HepG2 (cell line): ENCODE measurements around the gene TBC1D1.

ENCODE experiments used
- ATF7 ChIP-seq, 2 experiments: fragments of 450-650 bp in 1 of 2; sonication (generic) in 1 of 2; formaldehyde crosslinking in 1 of 2; IDR thresholded peaks; 2 replicates each; pipeline versions ENCODE4 v1.4.0 to v1.6.1; 2016 to 2020; ENCODE audit warnings: antibody characterized with exemption in 1 of 2, mild to moderate bottlenecking in 1 of 2, missing genetic modification reagents in 1 of 2
- CBX5 ChIP-seq: sonication (generic); formaldehyde crosslinking; IDR thresholded peaks from 2 replicates; pipeline ENCODE4 v1.4.0; 2020; ENCODE audit warnings: missing genetic modification reagents, borderline replicate concordance
- GPBP1L1 ChIP-seq: sonication (generic); formaldehyde crosslinking; IDR thresholded peaks from 2 replicates; pipeline ENCODE4 v1.5.0; 2020; ENCODE audit warnings: mild to moderate bottlenecking, missing genetic modification reagents
- MAFG ChIP-seq: sonication (generic); formaldehyde crosslinking; IDR thresholded peaks from 2 replicates; pipeline ENCODE4 v1.5.1; 2020; ENCODE audit warnings: mild to moderate bottlenecking, missing genetic modification reagents
- MBD4 ChIP-seq: IDR thresholded peaks from 2 replicates; pipeline ENCODE4 v1.6.1; 2012; ENCODE audit warnings: low read length, inconsistent platforms, borderline replicate concordance
- NFYB ChIP-seq: sonication (generic); formaldehyde crosslinking; IDR thresholded peaks from 2 replicates; pipeline ENCODE4 v1.4.0; 2020; ENCODE audit warnings: missing genetic modification reagents
- PCBP2 ChIP-seq: fragments of 200-400 bp; formaldehyde crosslinking; optimal IDR thresholded peaks from 2 replicates; pipeline ENCODE3; 2018; ENCODE audit warnings: low read length, low read depth; ENCODE audit not compliant: poor library complexity, severe bottlenecking
- POLR2AphosphoS5 ChIP-seq: IDR thresholded peaks from 2 replicates; pipeline ENCODE4 v1.6.1; 2012; ENCODE audit warnings: low read depth, low read length
- SUZ12 ChIP-seq: fragments of 150-350 bp; IDR thresholded peaks from 2 replicates; pipeline ENCODE4 v1.6.1; 2014; ENCODE audit warnings: low read depth, low read length
- ZNF350 ChIP-seq: sonication (generic); formaldehyde crosslinking; IDR thresholded peaks from 2 replicates; pipeline ENCODE4 v1.4.0; 2020; ENCODE audit warnings: mild to moderate bottlenecking, low read depth, missing genetic modification reagents, borderline replicate concordance
- ZNF446 ChIP-seq: sonication (generic); formaldehyde crosslinking; IDR thresholded peaks from 2 replicates; pipeline ENCODE4 v1.5.0; 2020; ENCODE audit warnings: mild to moderate bottlenecking, missing genetic modification reagents
- ZNF737 ChIP-seq: sonication (generic); formaldehyde crosslinking; IDR thresholded peaks from 2 replicates; pipeline ENCODE4 v1.5.0; 2020; ENCODE audit warnings: missing genetic modification reagents, mild to moderate bottlenecking, borderline replicate concordance
- ZNF749 ChIP-seq: sonication (generic); formaldehyde crosslinking; IDR thresholded peaks from 2 replicates; pipeline ENCODE4 v1.8.0; 2022; ENCODE audit warnings: mild to moderate bottlenecking, missing genetic modification reagents, moderate library complexity, borderline replicate concordance
- ZNF766 ChIP-seq: sonication (generic); formaldehyde crosslinking; IDR thresholded peaks from 2 replicates; pipeline ENCODE4 v1.5.0; 2020; ENCODE audit warnings: missing genetic modification reagents, borderline replicate concordance

- TF ChIP-seq CBX5 (CRISPR knock-in tag) (no peak), ZNF350 (no peak), PCBP2 (no peak), ATF7 (IDR thresholded peaks at IDR 0.05) (no peak), ATF7 (CRISPR knock-in tag; IDR thresholded peaks at IDR 0.05) (no peak), NFYB (CRISPR knock-in tag) (no peak), MAFG (CRISPR knock-in tag) (no peak), SUZ12 (no peak), MBD4 (no peak), POLR2AphosphoS5 (no peak), ZNF749 (no peak), ZNF446 (no peak), ZNF766 (no peak), GPBP1L1 (CRISPR knock-in tag) (no peak), ZNF737 (CRISPR knock-in tag) (no peak)
These were observed 259.2 kb downstream of the TBC1D1 start for GRCh38 chr4:38149997-38150671.
